HepG2 (cell line): ENCODE measurements around the gene PRMT2. TPM values are rescaled to one million over a fixed set of nuclear protein-coding genes. Genes with fewer than 3 reads are reported as not detected.

Experiments used
- HCFC1 ChIP-seq: fragments of 150-350 bp; IDR thresholded peaks from 2 replicates; pipeline ENCODE4 v1.6.1; 2014; ENCODE audit warnings: low read depth, low read length
- PRDM15 ChIP-seq: sonication (generic); formaldehyde crosslinking; IDR thresholded peaks from 2 replicates; pipeline ENCODE4 v1.4.0; 2020; ENCODE audit warnings: missing genetic modification reagents
- SAP130 ChIP-seq: IDR thresholded peaks from 2 replicates; pipeline ENCODE4 v1.6.1; 2016; ENCODE audit warnings: low read depth
- TARDBP ChIP-seq: sonication (generic); formaldehyde crosslinking; IDR thresholded peaks from 2 replicates; pipeline ENCODE4 v1.8.0; 2022; ENCODE audit warnings: mild to moderate bottlenecking, missing genetic modification reagents
- TFAP4 ChIP-seq: sonication (generic); IDR thresholded peaks from 2 replicates; pipeline ENCODE4 v1.6.1; 2016; ENCODE audit warnings: low read depth, borderline replicate concordance
- ZNF30 ChIP-seq: sonication (generic); formaldehyde crosslinking; IDR thresholded peaks from 2 replicates; pipeline ENCODE4 v1.5.0; 2020; ENCODE audit warnings: mild to moderate bottlenecking, missing genetic modification reagents
- polyA plus RNA-seq, 8 experiments: library from polyadenylated mRNA; depleted of rRNA in 3 of 8; stranded (reverse) in 7 of 8; unstranded in 1 of 8; fragments of >200 nt; fragmentation: Illumina TruSeq in 4 of 8; extraction: Trizol in 4 of 8; gene quantifications; 2 replicates each; pipeline versions ENCODE4 v1.2.1 to v1.2.3, GENCODE V29; 2011 to 2016; ENCODE audit warnings: low read depth in 4 of 8, missing spikeins in 1 of 8, mixed read lengths in 1 of 8; ENCODE audit not compliant: insufficient read depth in 1 of 8
- total RNA-seq, 5 experiments: library from RNA; depleted of rRNA; stranded (reverse); fragments of >200 nt; fragmentation: Illumina TruSeq; extraction: Trizol; gene quantifications; 2 replicates each; pipeline ENCODE4 v1.2.3, GENCODE V29; 2016; ENCODE audit warnings: low read depth in 1 of 5
- TF ChIP-seq, protein P1 (sequence below): sonication (generic); formaldehyde crosslinking; IDR thresholded peaks from 2 replicates; pipeline ENCODE4 v1.5.0; 2020; ENCODE audit warnings: missing genetic modification reagents
- TF ChIP-seq, protein P2 (sequence below): sonication (generic); formaldehyde crosslinking; IDR thresholded peaks from 2 replicates; pipeline ENCODE4 v1.5.0; 2020; ENCODE audit warnings: mild to moderate bottlenecking, missing genetic modification reagents, borderline replicate concordance
- TF ChIP-seq, protein P3 (sequence below): IDR thresholded peaks from 2 replicates; pipeline ENCODE4 v1.6.1; 2018; ENCODE audit warnings: missing genetic modification reagents

PRMT2 gene
- total and polyA plus RNA-seq, 2 of the 13 experiments (the other 11 are each of a cell fraction or from before 2014, with no cell fraction given), result 54.4 to 78.8 TPM

DNA sequence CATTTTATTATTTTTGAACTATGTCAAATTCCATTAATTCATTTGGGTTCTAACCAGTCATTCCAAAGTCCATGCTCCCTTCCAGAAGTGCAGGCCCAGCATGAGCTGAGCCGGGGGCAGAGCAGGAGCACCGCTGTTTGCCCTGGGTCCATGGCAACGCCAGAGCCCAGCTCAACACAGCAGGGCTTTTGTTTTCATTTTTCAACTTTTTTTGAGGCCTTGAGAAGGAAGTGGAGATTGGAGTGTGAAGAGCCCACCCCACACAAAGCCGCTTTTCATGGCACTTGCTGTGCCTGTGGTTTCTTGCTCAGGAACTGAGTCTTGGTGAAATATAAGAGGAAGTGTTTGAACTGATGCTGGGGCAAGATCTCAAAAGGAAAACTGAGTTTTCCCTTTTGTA is 13.2 kb upstream of the PRMT2 start (continued):
- TF ChIP-seq PRDM15 (CRISPR knock-in tag) (0 out of 2 replicates have a peak, but pooled peaks have one; percentile 47), TFAP4 (no peak), HCFC1 (no peak), ZNF30 (CRISPR knock-in tag) (no peak), TARDBP (CRISPR knock-in tag) (0 out of 2 replicates have a peak, but pooled peaks have one; percentile 32), SAP130 (CRISPR knock-in tag) (peak; percentile 80)
- TF ChIP-seq, protein P1, sequence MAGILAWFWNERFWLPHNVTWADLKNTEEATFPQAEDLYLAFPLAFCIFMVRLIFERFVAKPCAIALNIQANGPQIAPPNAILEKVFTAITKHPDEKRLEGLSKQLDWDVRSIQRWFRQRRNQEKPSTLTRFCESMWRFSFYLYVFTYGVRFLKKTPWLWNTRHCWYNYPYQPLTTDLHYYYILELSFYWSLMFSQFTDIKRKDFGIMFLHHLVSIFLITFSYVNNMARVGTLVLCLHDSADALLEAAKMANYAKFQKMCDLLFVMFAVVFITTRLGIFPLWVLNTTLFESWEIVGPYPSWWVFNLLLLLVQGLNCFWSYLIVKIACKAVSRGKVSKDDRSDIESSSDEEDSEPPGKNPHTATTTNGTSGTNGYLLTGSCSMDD, result no peak
- TF ChIP-seq, protein P2, sequence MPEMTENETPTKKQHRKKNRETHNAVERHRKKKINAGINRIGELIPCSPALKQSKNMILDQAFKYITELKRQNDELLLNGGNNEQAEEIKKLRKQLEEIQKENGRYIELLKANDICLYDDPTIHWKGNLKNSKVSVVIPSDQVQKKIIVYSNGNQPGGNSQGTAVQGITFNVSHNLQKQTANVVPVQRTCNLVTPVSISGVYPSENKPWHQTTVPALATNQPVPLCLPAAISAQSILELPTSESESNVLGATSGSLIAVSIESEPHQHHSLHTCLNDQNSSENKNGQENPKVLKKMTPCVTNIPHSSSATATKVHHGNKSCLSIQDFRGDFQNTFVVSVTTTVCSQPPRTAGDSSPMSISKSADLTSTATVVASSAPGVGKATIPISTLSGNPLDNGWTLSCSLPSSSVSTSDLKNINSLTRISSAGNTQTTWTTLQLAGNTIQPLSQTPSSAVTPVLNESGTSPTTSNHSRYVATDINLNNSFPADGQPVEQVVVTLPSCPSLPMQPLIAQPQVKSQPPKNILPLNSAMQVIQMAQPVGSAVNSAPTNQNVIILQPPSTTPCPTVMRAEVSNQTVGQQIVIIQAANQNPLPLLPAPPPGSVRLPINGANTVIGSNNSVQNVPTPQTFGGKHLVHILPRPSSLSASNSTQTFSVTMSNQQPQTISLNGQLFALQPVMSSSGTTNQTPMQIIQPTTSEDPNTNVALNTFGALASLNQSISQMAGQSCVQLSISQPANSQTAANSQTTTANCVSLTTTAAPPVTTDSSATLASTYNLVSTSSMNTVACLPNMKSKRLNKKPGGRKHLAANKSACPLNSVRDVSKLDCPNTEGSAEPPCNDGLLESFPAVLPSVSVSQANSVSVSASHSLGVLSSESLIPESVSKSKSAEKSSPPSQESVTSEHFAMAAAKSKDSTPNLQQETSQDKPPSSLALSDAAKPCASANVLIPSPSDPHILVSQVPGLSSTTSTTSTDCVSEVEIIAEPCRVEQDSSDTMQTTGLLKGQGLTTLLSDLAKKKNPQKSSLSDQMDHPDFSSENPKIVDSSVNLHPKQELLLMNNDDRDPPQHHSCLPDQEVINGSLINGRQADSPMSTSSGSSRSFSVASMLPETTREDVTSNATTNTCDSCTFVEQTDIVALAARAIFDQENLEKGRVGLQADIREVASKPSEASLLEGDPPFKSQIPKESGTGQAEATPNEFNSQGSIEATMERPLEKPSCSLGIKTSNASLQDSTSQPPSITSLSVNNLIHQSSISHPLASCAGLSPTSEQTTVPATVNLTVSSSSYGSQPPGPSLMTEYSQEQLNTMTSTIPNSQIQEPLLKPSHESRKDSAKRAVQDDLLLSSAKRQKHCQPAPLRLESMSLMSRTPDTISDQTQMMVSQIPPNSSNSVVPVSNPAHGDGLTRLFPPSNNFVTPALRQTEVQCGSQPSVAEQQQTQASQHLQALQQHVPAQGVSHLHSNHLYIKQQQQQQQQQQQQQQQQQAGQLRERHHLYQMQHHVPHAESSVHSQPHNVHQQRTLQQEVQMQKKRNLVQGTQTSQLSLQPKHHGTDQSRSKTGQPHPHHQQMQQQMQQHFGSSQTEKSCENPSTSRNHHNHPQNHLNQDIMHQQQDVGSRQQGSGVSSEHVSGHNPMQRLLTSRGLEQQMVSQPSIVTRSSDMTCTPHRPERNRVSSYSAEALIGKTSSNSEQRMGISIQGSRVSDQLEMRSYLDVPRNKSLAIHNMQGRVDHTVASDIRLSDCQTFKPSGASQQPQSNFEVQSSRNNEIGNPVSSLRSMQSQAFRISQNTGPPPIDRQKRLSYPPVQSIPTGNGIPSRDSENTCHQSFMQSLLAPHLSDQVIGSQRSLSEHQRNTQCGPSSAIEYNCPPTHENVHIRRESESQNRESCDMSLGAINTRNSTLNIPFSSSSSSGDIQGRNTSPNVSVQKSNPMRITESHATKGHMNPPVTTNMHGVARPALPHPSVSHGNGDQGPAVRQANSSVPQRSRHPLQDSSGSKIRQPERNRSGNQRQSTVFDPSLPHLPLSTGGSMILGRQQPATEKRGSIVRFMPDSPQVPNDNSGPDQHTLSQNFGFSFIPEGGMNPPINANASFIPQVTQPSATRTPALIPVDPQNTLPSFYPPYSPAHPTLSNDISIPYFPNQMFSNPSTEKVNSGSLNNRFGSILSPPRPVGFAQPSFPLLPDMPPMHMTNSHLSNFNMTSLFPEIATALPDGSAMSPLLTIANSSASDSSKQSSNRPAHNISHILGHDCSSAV (CRISPR knock-in tag), result no peak
- TF ChIP-seq, protein P3, sequence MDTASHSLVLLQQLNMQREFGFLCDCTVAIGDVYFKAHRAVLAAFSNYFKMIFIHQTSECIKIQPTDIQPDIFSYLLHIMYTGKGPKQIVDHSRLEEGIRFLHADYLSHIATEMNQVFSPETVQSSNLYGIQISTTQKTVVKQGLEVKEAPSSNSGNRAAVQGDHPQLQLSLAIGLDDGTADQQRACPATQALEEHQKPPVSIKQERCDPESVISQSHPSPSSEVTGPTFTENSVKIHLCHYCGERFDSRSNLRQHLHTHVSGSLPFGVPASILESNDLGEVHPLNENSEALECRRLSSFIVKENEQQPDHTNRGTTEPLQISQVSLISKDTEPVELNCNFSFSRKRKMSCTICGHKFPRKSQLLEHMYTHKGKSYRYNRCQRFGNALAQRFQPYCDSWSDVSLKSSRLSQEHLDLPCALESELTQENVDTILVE (CRISPR knock-in tag), result no peak
